ENCODE results near the gene FAM13C.
"Not testable (repeated sequence)": the region's sequence is repeated elsewhere in the genome, so short reads cannot be mapped to it uniquely, and the experiment has no call there.

Gene FAM13C

DNA sequence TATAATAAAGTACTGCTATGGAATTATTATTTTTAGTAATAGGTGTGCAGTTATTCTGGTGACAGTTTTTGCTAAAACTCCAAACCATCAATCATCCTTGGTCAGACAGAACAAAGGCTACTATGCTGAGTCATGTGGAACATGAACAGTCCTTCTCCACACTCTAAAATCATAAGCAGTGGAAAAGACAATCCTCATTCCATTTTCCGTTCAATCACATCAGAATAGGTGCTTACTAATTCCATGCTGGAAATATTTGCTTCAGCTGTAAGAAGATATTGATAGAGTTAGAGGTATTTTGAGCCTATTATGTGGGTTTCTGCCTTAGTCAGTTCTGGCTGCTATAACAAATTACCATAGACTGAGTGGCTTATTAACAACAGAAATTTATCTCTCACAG is 82.9 kb downstream of the FAM13C start:
- DNase-seq (ENCODE audit: low read depth, low spot score) = no peak

DNA sequence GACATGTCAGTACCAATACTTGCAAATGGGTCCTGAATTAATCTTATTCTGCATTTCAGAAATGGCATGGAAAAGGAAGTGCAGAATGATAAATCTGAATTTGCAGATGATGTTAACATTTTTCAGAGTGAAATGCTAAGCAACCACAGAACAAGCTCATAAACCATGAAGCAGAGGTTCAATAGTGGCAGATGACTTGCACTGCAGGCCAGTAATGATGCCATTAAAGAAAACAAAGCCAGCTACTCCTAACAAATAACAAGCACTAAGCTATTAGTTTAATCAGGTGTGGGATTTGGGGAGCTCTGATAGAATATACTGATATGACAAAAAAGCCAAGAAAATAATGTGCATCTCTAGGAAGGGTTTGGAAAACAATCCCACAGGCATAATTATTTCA is 85.4 kb downstream of the FAM13C start:
- no peak for DNase-seq (ENCODE audit: low read depth, low spot score)

DNA sequence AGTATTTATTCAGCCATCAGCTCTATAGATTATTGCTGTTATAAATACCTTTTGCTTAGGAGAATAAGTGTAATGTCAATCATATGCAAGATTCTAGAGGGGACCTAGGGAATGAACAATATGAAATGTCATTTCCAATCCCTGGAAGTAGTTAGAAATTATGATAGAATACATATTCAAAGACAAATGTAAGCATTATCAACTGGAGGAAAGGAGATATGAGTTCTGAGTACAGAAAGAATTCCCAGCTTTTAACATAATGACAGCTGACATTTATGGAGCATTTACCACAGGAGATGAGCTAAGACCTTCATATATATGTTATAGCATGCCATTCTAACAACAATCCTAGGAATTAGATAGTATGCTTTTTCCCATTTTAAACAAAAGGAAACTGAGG is 86.2 kb downstream of the FAM13C start:
- DNase-seq (ENCODE audit: low read depth, low spot score) = no peak

DNA sequence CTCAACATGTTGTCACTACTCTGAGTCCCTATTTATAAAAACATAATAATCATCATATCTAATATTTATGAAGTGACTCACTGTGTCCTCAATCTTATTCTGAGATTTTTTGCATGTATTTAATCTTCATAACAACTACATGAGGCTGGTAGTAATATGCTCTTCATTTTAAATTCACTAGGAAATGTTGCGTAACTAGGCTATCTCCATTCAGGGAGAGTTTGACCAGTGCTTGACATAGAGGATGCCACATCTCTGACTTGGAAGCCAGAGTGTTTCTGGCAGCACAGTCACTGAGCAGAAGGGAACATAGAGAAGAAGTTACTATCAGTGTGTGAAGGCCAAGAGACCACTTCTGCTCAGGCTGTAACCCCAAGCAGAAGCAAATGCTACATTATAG is 88.9 kb downstream of the FAM13C start:
- no peak for DNase-seq (ENCODE audit: low read depth, low spot score)

DNA sequence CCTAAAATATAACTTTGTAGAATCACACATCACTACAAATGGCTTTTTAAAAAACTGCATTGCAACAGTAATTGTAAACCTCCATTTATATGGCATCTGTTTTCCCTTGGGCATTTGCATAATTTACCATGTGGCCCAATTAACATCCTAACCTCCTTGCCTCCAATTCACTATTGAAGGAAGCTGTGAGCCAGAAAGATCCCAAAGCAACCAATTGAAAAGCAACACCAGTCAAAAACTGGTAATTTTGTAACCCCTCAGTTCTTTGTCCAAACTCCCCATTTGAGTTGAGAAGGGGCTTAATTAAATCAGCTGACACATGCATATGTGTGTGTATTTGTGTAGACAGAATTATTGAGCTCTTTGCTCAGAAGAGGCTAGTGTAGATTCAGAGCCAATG is 90.3 kb downstream of the FAM13C start:
- DNase-seq (ENCODE audit: low read depth, low spot score) = no peak

DNA sequence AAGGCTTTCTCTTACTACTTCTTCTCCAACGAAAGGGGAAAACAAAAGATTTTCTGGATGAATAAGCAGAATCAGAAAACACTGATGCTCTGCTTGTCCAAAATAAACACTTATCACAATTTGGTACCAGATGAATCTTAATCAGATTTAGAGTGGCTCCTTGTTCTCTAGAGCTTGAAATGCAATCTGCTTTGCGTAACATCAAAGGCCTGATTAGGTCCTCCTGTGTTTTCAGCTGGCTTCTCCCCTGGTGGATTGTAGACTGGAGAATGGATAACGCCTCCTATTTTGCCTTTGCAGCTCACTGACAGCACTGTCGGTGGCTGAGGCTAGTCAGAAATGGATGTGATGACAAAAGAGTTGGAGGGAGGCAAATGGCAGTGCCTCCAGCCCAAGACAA is 91.2 kb downstream of the FAM13C start:
- no peak for DNase-seq (ENCODE audit: low read depth, low spot score)

DNA sequence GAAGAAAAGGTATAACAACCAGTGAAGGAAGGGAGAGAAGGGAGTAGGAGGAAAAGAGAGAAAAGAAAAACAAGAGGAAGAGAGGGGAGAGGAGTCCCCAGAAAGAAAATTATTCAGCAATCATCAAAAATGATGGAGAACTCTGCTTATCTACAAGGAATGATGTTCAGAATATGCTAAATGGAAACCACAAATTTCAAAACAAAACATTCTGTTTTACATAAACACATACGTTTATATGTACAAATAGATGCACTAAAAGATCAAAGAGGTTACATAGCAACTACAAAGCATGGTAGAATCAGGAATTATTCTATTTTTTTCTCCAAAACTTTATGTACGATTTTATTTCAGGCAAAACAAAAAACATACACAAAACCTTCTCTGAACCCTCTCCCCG is 91.9 kb downstream of the FAM13C start:
- DNase-seq (ENCODE audit: low read depth, low spot score) = no peak

DNA sequence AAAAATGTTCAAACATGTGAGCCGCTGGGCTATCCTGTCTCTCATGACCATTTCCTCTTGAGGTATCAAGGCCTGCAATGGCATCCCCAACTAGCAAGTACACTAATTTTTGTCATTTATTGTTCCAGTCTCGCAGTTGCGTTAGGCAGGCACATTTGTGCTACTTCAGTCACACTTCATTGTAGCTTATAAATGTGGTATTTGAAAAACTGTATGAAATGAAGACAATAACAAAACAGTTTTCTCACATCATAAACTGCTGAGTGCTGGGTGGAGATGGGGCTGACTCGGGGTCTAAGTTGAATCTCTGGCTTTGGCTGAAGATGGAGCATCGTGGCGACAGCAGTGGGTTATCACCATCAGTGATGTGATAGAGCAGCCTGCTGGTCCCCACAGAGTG is 92.7 kb downstream of the FAM13C start:
- DNase-seq (ENCODE audit: low read depth, low spot score) = no peak

DNA sequence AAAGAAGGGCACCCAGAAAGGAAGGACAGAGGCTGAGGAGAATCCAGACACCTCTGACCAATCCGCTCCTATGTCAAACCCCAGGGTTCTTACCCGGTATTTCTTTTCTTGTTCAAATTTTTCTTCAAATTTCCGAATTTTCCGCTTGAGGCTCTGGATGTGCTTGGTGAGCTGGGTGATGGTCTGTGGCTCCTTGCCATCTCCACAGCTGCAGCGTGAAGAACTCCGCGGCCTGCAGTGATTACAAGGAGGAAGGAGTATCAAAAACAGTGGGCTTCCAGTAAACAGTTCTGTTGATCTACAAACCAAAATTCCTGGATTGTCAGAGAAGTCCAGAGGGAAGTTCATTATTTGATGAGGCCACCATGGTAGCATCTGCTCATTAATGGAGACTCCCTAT is 93.9 kb downstream of the FAM13C start:
- DNase-seq (ENCODE audit: low read depth, low spot score) = no peak

DNA sequence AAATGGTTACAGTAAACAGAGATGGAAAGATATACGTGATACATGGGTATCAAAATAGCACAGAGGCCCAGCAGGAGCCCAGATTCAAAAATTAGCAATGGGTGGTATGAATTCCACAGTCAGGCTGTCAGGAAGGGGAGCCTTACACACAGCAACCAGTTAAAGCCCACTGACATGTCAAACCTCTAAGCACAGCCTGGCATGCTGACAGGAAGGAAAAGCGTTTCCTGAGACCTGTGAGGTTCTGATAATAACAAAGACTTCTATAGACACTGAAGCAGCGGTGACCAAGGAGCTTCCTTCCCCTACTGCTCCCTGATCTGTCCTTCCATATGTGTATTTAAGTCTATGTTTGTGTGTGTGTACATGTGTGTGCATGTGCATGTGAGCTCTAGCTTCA is 96.0 kb downstream of the FAM13C start:
- no peak for DNase-seq (ENCODE audit: low read depth, low spot score)

DNA sequence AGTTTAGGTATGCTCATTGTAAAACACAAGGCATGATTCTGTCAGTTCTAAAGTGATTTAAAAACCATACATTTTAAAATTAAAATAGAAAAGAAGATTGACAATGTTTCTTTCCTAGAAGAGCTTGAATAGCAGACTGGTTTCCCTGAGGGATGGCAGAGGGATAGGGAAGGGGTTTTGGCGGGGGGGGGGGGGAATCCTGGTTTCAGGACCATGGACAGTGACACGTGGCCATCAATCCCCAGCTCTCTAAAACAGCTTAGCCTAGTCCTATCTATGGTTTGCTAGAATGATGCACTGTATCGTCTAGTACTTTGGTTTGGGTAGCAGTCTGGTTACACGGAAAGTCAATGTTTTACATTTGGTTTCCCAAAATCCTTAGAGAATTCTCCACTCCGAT is 97.2 kb downstream of the FAM13C start:
- no peak for DNase-seq (ENCODE audit: low read depth, low spot score)

DNA sequence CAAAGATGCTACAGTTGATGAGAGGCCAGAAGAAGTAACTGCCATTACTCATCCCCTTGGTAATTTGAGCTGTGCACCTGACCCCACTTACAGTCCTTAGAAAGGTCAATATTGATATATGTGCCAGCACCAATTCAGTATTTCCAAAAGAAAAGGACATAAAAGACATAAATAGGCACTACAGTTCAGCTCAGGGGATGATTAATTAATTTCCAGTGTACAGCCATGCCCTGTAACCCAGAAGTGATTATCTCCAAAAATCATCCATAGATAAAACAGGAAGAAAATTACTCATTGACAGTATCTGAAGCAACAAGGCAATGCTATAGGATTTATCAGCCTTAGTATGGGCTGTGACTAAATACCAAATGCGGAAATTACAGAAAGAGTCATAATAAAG is 103.5 kb downstream of the FAM13C start:
- DNase-seq (ENCODE audit: low read depth, low spot score) = no peak

DNA sequence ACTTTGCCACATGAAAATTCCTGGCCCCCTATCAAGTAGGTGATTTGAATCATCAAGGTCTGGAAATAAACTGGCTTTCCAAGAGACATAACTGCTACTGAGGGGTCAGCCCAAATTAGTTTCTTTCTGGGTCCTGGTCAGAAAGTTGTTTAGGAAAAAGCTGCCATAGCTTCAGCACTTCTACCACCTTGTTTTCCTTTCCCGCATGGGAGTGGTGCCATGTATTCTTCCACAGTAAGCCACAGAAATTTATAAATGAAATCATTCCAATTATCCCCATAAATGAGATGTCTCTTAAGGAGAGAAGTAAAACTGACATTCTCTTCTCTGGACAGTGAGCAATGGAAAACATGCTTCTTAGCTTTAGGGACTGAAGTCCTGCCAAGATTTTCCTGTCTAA is 105.1 kb downstream of the FAM13C start:
- no peak for DNase-seq (ENCODE audit: low read depth, low spot score)

DNA sequence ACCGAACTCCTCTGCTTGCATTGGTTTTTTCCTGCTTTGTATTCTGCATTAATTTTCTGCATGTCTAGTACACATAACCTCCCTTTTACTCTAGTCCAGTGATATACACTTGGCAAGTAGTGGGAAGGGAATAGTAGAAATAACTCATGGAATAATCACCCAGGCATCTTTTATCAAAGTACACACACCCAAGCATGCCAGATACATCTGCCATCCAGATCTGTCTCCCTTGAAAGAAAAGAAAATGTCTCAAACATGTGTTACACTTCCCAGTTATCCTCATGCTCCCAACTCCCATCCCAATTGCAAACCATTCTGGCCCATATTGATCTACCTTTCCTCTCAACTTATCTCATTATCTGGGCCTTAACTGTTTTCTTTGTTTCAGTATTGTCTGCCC is 106.9 kb downstream of the FAM13C start:
- DNase-seq (ENCODE audit: low read depth, low spot score) = no peak

DNA sequence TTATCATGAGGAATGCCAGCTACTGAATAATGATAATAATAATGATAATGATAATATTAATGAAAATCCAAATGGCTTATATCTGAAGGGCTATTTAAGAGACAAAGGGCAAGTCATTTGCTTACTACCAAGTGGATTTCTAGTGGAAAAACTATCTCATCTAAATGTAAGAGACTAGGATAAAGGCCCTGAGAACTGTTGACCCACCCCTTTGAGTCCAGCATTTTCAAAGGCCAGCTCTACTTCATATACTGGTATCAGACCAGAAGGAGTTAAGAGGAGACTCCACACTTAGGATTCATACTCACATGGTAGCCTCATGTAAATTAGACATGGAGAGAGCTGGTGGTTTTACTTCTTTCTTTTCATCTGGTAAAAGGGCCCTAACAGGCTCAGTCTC is 109.9 kb downstream of the FAM13C start:
- DNase-seq (ENCODE audit: low read depth, low spot score) = no peak

DNA sequence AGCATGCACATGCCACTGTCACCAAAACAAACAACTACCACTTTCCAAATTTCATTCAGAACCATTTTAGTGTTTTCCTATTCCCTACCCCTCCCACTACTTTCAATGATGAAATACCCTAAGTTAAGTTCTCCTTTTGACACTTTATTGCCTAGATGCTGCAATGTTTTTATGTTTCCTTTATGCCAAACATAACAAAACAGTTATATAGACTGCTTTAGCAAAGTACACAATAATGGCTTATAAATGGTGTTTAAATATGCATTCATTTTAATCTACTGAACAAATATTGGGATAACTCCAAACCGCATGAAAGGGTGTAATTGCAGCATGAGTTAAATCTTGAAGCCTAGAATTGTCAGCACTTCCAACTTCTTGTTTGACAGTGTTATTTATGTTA is 116.7 kb downstream of the FAM13C start:
- DNase-seq (ENCODE audit: low read depth, low spot score) = no peak

DNA sequence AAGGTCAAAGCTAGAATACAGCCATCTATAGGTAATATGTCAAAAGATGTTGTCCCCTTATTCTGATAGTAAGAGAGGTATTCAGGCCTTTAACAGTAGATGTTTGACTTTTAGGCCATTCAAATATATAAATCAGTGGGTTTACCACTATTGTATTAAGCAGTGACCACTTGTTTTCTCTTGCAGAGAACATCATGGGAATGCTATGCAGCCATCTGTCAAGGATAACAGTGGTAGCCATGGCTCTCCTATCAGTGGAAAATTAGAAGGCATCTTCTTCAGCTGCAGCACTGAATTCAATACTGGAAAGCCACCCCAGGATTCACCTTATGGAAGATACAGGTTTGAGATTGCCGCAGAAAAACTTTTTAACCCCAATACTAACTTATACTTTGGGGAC is 117.5 kb downstream of the FAM13C start:
- no peak for DNase-seq (ENCODE audit: low read depth, low spot score)

DNA sequence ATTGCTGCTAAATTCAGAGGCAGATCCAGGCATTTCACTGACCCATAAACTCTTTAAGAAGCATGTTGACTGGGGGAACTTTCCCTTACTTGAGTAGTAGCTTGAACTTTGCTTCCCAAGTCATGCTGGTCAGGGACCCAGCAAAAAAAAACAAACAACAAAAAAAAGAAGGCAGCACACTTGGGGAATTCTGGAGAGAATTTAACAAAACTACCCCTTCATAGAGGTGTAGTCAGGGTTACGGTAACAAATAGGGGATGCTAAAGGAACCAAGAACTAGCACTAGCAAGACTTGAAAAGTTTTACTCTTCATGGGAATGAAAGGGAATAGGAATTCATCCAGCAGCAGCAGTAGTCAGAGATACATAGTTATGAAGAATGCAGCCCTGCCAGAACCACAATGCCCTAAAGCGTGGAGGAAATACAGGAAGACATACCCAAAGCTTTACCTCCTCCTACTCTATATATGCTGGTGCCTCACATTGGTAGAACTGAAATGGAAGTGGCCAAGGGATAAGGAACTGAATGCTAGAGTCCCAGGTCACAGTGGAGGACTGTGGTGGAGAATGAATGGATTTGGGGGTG is 118.6 kb downstream of the FAM13C start:
- DNase-seq (ENCODE audit: low read depth, low spot score) = no peak

DNA sequence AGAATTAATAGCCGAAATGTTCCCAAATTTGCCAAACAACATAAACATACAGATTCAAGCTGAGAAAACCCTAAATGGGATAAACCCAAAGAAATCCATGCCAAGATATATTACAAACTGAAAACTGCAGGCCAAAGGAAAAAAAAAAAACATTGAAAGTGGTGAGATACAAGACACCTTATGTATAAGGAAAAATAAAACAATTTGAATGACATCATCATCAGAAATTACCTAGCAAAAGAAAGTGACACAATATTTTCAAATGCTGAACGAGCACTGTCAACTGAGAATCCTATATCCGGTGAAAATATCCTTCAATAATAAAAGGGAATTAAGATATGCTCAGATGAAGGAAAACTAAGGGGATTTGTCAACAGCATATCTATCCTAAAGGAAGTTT is 119.4 kb downstream of the FAM13C start:
- no peak for DNase-seq (ENCODE audit: low read depth, low spot score)

DNA sequence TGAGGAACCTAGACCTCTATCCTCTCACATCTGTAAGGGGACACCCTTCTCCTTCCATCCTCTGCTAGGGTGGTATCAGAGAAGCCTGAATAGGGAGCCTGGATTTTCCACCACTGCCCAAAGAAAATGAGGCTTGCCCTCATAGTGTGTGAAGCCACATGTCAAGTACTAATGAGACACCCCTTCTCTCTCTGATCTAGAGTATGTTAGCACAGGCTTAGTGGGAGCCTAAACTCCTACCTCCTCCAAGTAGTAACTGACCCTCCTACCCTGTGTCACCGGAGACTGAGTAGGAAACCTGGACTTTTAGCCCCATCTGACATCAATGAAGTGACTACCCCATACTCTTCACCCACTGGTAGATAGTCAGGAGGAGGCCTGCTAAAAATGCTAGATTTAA is 120.3 kb downstream of the FAM13C start:
- no peak for DNase-seq (ENCODE audit: low read depth, low spot score)

DNA sequence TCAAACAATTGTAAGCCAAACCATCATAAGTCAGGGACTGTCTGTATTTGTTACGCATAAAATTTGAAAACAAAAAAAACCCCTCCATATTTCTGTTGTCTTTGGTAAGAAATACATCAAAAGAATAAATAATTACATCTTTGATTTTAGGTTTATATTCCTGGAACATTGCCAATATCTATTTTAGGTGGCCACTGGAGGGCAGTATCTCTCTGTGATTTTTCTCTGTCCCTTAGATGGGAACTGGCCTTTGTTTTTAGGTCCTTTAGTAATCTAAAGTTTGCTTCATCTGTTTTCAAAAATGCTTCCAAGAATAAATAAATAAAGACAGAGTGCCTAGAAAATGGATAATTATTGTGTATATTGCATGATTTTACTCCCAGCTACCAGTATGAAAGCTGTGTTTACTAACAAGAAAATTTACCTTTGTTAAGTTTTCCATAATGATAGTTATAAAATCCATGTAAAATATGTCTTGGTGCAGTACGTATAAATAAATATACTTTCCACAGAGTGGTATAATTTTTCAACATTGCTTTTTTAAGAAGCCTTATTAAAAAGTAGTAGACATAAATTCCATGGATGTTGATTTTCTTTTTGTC is 121.7 kb downstream of the FAM13C start:
- DNase-seq (ENCODE audit: low read depth, low spot score) = peak; percentile 18

DNA sequence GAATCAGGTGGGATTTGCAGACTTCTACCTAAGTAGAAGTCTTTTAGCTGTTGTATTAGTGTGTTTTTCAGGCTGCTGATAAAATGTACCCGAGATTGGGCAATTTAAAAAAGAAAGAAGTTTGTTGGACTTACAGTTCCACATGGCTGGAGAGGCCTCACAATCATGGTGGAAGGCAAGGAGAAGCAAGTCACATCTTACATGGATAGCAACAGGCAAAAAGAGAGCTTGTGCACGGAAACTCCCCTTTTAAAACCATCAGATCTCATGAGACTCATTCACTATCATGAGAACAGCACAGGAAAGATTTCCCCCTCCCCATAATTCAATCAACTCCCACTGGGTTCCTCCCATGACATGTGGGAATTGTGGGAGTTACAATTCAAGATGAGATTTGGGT is 123.2 kb downstream of the FAM13C start:
- DNase-seq (ENCODE audit: low read depth, low spot score) = not testable (repeated sequence)

DNA sequence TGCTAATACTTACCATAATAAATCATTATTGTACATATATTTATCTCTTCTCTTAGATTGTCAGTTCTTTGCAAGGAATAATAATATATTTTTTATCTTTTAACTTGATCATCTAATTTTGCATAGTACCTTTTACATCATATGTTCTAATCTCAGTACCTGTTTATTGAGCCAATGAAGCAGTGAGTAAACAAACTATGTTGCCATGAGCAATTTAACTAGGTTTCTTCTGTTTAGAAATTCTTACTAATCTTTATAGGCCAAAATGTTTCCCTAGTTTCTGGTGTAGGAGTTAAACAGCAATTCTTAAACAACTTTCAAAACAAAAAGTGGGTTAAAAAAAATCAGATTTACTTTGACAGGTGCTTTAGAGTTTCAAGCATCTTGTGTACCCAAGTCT is 124.6 kb downstream of the FAM13C start:
- no peak for DNase-seq (ENCODE audit: low read depth, low spot score)

DNA sequence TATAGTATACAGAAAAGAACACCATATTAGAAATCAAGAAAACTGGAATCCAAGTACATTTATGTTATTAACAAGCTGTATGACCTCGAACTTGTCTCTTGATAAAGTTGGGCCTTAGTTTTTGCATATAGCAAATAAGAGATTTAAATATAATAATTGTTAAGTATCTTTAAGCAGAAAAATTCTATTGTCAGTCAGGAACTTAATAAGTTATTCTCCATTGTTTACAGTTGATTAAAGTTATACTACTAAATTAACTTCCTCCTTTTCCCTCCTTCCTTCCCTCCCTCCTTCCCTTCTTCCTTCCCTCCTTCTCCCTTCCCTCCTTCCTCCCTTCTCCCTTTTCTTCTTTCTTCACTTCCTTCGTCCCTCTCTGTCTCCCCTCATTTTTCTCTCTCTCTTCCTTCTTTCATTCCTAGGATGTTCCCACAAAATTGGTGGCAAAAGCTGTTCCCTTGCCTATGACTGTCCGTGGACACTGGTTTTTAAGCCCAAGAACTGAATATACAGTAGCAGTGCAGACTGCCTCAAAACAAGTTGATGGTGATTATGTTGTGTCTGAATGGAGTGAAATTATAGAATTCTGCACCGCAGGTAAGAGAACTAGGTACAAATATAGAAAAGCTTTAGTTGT is 126.2 kb downstream of the FAM13C start:
- DNase-seq (ENCODE audit: low read depth, low spot score) = no peak

Data from smooth muscle cell of the brain vasculature (primary cell).